NCI-H774 (cell line): Measurements from ENCODE around the gene COL23A1.

Experiments used
- DNase-seq: peaks from one replicate; lab custom pipeline; 2025; lab: John Stamatoyannopoulos, UW

COL23A1 gene

GRCh38 chr5:178336889-178337288, 253.3 kb downstream of the COL23A1 start:
- DNase-seq, result no peak

GRCh38 chr5:178335302-178336030, 254.7 kb downstream of the COL23A1 start:
- DNase-seq, result no peak

DNA sequence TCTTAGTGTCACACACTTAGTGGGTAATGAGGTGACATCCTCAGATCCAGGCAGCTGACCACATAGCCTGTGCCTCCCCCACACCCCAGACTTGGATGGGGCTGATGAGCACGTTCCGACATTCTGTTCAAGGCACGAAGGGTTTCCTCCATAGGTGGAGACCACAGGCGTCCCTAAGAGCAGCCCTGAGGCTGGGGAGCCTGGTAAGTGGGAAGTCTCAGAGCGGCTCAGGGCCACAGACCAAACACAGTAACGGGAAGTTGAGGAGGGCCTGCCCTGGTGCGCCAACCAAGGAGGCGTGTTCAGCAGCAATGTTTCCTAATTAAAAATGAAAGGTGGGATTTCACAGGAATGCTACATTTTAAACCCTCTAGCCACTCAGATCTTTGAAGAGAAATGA, 255.3 kb downstream of the COL23A1 start:
- no peak for DNase-seq

GRCh38 chr5:178333821-178334481, 256.2 kb downstream of the COL23A1 start:
- no peak for DNase-seq

- no peak for DNase-seq
These were observed 258.0 kb downstream of the COL23A1 start for GRCh38 chr5:178332210-178332641.

DNA sequence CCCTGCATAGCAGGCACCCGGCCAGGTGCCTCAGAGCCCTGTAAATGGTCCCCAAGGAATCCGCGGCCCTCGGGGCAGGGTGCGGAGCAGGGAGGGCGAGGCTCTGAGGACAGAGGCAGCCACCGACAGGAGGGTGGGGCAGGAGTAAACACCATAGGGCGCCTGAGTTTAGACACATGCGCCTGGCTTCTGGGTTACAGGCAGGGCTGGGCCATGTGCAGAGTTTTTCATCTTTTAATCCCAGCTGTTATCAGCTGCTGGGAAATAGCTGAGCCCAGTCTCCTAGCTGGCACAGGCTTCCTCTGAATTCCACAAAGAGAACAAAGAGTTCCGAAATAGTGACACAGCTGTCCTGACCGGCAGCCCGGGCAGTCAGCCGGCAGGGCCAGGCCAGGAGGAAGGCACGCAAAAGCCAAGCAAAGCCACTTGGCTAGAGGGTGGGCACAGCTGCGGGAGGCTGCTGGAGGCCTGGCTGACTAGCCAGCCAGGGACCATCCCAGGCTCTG, 258.6 kb downstream of the COL23A1 start:
- DNase-seq, result no peak

DNA sequence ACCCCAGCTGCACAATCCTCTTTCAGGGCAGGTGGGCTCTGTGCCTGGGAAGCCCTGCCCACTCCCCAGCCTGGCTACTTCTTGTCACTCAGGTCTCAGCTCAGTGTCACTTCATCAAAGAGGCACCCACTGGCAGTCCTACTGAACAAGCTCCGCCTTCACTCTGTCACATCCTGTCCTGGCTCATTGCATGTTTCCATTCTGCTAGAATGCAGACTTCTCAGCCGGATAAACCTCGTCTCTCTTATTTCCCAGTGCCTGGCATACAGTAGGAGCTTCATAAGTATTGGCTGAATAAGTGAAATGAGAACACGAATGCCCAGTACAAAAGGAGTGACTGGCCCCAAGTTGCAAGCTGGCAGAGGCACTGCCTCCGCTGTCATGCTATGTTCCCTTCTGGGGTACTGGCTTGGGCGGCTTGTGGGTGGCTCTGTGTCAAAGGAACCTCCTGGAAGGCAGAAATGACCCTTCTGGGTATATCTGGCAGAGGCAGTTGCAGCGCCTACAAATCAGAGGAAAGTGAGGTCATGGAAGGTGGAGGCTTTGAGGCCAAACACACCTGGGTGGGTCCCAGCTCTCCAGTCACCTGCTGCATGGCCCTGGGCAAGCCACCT, 259.3 kb downstream of the COL23A1 start:
- DNase-seq, result no peak

GRCh38 chr5:178328826-178329730, 261.1 kb downstream of the COL23A1 start:
- no peak for DNase-seq

DNA sequence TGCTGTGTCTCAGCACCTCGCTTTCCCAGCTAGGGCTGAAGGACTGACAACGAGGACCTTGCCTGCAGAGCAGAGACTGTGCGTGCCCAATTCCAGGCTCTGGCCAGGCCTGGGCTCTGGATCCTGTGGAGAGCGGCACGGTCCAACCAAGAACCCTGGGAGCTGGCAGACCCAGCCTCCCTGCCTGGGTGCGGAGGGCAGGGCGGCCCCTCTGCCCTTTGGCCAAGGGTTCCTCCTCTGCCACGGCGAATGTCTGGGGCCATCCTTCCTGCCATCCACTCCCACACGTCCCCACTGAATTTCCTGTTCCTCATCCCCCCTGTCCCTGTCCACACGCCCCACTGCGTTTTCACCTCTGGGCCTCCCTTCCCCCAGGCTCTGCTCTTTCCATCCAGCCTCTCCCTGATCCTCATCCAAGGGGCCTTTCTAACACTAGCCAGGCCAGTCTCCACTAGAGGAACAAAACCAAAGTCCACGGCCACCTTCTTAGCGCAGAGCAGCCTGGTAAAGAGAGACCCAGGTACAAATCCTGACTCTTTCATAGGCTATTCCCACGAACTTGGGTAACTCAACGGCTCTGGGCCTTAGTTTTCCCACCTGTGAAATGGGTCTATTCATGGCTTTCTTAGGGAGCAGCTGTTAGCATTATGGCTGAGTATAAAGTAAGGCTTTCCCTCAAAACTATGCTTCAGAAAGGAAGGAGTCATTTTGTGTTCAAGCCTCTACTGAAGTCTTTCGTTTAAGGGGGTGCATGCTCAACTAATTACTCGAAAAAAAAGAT, 262.1 kb downstream of the COL23A1 start:
- no peak for DNase-seq

GRCh38 chr5:178327446-178327845, 262.7 kb downstream of the COL23A1 start:
- no peak for DNase-seq

GRCh38 chr5:178326374-178326715, 263.8 kb downstream of the COL23A1 start:
- no peak for DNase-seq

DNA sequence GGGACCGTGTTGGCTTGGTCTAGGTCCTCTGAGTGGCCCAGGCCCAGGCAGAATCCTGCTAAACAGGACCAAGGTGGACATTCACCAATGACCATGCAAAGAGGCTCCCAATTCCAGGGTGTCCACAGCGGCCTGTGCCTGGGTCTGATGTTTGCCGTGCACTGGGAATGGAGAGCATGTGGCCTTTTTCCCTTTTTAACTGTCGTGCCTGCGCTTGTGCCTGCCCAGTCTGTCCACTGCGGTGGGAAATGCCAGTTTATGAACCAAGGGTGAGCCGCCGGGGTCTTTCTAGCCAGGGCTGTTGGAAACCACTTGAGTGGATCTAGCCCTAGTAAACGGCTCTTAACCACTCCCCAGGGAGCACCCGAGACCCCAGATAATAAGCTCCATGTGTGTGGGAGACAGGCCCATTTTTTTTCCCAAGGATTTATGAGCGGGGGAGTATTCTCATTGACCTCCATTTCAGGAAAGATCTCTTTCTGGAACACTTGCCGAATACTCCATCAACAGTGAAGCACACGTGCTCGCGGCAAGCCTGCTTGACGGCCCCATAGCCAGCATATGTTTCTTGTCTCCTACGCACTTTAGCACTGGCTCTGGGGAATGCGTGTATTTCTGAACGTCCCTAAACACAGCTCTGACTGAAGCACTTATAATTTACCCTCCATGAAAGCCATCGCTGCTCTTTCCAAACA, 264.4 kb downstream of the COL23A1 start:
- DNase-seq, result no peak

GRCh38 chr5:178325311-178325678, 264.9 kb downstream of the COL23A1 start:
- no peak for DNase-seq

DNA sequence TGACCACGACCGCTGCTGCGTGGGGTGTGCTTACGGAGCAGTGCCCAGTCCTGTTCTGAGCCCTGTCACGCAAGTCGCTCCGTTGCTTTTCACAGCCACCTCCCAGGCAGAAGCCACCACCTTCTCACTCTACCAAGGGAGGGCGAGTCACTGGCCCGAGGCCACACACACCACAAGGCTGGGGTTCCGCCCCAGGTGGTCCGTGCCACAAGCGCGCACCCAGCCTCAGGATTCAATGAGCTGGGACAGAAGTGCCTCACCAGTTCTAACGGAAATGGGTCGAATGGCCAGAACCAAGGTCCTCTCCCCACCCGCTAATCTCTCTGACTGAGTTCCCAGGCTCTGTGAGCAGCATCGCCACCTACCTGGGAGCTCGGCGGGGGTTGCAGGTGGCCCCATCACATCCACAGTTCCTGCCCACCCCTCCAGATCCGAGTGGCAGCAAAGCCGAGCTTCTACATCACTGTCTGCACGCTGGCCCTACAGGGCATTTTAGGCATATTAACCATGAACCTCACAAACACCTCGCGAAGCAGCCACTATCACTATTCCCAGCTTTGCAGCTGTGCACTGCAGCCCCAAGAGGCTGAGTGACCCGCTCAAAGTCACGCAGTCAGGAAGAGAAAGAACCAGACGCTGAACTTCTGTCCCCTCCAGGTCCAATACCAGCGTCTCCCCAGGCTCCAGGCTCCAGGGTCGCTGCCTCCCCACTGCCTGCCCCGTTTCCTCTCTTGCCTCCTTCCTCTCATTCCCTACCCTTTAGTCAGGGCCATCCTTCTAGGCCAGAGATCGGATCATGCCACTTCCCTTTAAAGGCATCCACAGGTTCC, 265.5 kb downstream of the COL23A1 start:
- DNase-seq, result no peak

DNA sequence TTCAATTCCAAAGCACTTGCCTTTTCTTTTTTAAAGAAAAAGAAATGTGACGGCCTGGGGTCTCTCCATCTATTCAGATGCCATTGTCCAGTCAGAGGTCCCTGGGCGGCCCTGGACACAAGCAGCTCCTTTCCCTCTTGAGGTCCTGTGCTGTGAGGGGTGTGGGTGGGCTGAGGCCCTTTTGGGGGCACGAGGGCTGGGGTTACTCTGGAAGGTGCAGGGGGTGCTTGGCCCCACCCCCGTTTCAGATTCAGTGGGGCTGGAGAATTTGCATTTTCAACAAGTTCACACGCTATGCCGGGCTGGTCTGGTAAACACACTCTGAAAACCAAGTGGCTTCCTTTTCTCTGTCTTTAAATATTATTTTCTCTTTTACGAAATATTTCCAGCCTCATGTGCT, 266.2 kb downstream of the COL23A1 start:
- DNase-seq, result no peak

DNA sequence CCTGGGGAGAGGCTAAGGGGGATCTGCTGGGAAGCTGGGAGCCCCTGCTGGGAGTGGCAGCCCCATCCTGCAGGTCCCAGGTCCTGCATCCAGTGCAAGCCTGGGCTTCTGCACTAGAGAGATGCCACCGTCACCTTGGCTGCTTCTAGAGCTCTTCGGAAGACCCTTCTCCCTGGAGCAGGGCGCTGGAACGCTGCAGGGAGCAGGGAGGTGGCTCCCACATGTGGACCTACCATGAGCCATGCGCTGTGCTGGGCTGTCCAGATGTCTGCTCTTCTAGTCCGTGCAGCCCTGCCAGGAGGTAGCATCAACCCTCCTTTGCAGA, 266.7 kb downstream of the COL23A1 start:
- no peak for DNase-seq

DNA sequence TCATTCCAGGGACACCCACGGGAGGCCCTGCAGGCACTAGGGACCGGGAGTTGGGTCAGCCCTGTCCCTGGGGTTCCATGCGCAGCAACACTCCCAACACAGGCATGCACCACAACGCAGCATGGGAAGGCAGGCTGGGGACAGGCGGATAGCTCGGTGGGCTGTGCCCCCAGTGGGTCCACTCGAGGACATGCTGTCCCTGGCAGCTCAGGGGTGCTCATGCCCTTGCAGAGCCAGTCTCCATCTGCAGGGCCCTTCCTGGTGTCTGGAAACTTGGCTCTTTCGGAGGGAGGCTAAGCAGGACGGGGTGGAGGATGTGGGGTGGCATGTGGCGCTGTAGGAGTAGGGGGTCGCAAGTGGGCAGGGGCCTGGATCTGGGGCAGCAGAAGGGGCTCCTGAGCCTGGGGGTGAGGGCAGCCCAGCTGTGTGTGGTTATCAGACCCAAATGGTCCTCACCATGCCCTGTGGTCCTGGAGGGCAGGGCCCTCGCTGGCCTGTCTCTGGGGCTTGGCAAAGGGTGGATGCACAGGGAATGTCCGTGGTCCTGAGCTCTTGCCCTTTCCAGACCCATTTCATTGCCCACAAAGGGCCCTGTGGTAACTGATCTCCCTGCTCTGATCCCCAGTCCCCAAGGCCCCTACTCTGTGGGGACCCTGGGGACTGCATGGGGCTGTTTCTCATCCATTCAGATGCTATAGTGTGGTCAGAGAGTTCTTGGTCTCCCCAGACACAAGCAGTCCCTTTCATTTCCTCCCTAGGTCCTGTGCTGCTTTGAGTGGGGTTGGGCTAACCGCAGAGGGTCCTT, 267.3 kb downstream of the COL23A1 start:
- no peak for DNase-seq

DNA sequence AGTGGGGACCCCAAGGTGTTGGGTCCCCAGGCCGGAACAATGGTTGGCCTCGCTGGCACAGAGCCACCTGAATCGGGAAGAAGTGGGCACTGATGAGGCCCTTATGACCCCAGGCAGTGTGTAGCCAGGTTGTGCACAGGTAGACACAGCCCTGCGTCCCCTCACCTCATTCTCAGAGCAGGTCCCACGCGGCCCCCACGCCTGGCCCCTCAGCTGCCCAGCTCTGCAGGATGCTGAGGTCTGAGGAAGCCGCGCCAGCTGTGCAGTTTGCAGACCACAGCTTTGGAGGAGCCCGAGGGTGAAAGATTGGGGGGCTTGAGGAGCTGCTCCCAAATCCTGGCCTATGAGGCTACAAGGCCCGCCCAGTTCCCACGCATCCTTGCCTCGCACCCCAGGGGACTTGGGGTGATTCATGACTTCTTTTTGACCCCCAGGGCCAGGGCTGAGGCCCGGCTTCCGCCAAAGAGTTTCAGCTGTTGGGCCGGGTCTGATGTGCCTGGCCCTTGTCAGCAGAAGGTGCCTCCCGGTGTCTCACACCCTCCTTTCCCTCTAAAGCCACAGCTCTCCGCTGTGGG, 269.8 kb downstream of the COL23A1 start:
- no peak for DNase-seq

- DNase-seq, result no peak
These were observed 270.6 kb downstream of the COL23A1 start for GRCh38 chr5:178319541-178320041.
